Stimulated activated CD4-positive, alpha-beta T cell treated with anti-CD3 and anti-CD28 coated beads, TNF-alpha, amount 100 ng/mL, for 1 hour (primary cell): Measurements from ENCODE around the gene TCERG1L.
"Not testable (repeated sequence)": the region's sequence is repeated elsewhere in the genome, so short reads cannot be mapped to it uniquely, and the experiment has no call there.

Source experiments
- DNase-seq, 3 donors: peaks; one replicate each; pipeline ENCODE4 v3.0.0-alpha.2; 2020; ENCODE audit warnings: low read depth in 3 of 3, low spot score in 1 of 3

TCERG1L gene

GRCh38 chr10:131187926-131188325 lies 123.6 kb downstream of the TCERG1L start:
- DNase-seq = no peak

GRCh38 chr10:131187274-131187673 lies 124.2 kb downstream of the TCERG1L start:
- DNase-seq = no peak

GRCh38 chr10:131186547-131187253 lies 124.8 kb downstream of the TCERG1L start:
- no peak for DNase-seq

GRCh38 chr10:131184503-131184902 lies 127.0 kb downstream of the TCERG1L start:
- DNase-seq = no peak

- DNase-seq = no peak
Measured at GRCh38 chr10:131183546-131184045, 127.9 kb downstream of the TCERG1L start.

GRCh38 chr10:131181456-131181855 lies 130.1 kb downstream of the TCERG1L start:
- DNase-seq = no peak

- DNase-seq = no peak
Measured at GRCh38 chr10:131180740-131181415, 130.6 kb downstream of the TCERG1L start.

GRCh38 chr10:131180086-131180485 lies 131.4 kb downstream of the TCERG1L start:
- DNase-seq = no peak

- no peak for DNase-seq
Measured at GRCh38 chr10:131179361-131179760, 132.2 kb downstream of the TCERG1L start.

GRCh38 chr10:131178521-131179331 lies 132.8 kb downstream of the TCERG1L start:
- no peak for DNase-seq

GRCh38 chr10:131177431-131178327 lies 133.8 kb downstream of the TCERG1L start:
- no peak for DNase-seq

- DNase-seq = no peak
Measured at GRCh38 chr10:131176907-131177306, 134.6 kb downstream of the TCERG1L start.

- DNase-seq = not testable (repeated sequence)
Measured at GRCh38 chr10:131176324-131176723, 135.2 kb downstream of the TCERG1L start.

- no peak for DNase-seq
Measured at GRCh38 chr10:131175891-131176290, 135.6 kb downstream of the TCERG1L start.

- no peak for DNase-seq
Measured at GRCh38 chr10:131174651-131175540, 136.6 kb downstream of the TCERG1L start.

GRCh38 chr10:131174211-131174565 lies 137.3 kb downstream of the TCERG1L start:
- DNase-seq = no peak

- DNase-seq = no peak
Measured at GRCh38 chr10:131173484-131174210, 137.9 kb downstream of the TCERG1L start.

- DNase-seq = no peak
Measured at GRCh38 chr10:131172433-131172832, 139.1 kb downstream of the TCERG1L start.

GRCh38 chr10:131169146-131169545 lies 142.4 kb downstream of the TCERG1L start:
- DNase-seq = no peak
